Mucosa of descending colon (tissue), 3 donors: ENCODE results near the gene DGKQ. TPM values are rescaled to one million over a fixed set of nuclear protein-coding genes. Genes with fewer than 3 reads are reported as not detected.
A peak's percentile ranks its signal among the peaks of the same experiment; 100 is the strongest.

ENCODE experiments used
- ATAC-seq: fragments of 200-7000 bp; cut with Tn5 transposase; one replicate; pipeline ENCODE4 v1.9.1; 2020; ENCODE audit warnings: mild to moderate bottlenecking, moderate library complexity
- DNase-seq, 3 donors: peaks; one replicate each; pipeline ENCODE4 v3.0.0-alpha.2; 2020
- H3K36me3 ChIP-seq: fragments of 200-600 bp; one replicate; pipeline ENCODE4 v1.8.0; 2021; ENCODE audit warnings: low read depth, mild to moderate bottlenecking
- H3K4me1 ChIP-seq: fragments of 200-600 bp; one replicate; pipeline ENCODE4 v1.8.0; 2021; ENCODE audit warnings: low read depth, mild to moderate bottlenecking
- H3K4me3 ChIP-seq: fragments of 200-600 bp; one replicate; pipeline ENCODE4 v1.8.0; 2021; ENCODE audit warnings: mild to moderate bottlenecking
- H3K9me3 ChIP-seq: fragments of 200-600 bp; one replicate; pipeline ENCODE4 v1.8.0; 2021; ENCODE audit warnings: mild to moderate bottlenecking
- CTCF ChIP-seq: fragments of 200-600 bp; IDR thresholded peaks from one replicate; pipeline ENCODE4 v1.8.0; 2022; ENCODE audit warnings: antibody characterized with exemption, mild to moderate bottlenecking
- intact Hi-C, 2 donors: fragments of 100-400 bp; cut with DNase I in 1 of 2; cut with micrococcal nuclease in 1 of 2; formaldehyde crosslinking; loops; one replicate each; pipeline versions ENCODE4 v1.11.0 to v1.11.1; 2022; cut with DNase I, micrococcal nuclease
- total RNA-seq, 3 donors: library from RNA; stranded (reverse); fragmentation: NEBNext Ultra II Directional in 2 of 3; extraction: Animal tissue kit (Norgen Biotek cat#: 25700) in 2 of 3; gene quantifications; one replicate each; pipeline versions ENCODE4 v1.2.1 to v1.2.4, GENCODE V29; 2021 to 2023
- donor health status: DM: no; HTN: no; CAD: no; lungs with moderate emphysema.
- donor health status: DM: no; HTN: no; CAD: no.
- donor health status: DM: no; HTN: yes; CAD: no.

Gene DGKQ
- total RNA-seq, 3 donors from 2014 or later: 31.8 to 56.1 (median 41.7) TPM

DNA sequence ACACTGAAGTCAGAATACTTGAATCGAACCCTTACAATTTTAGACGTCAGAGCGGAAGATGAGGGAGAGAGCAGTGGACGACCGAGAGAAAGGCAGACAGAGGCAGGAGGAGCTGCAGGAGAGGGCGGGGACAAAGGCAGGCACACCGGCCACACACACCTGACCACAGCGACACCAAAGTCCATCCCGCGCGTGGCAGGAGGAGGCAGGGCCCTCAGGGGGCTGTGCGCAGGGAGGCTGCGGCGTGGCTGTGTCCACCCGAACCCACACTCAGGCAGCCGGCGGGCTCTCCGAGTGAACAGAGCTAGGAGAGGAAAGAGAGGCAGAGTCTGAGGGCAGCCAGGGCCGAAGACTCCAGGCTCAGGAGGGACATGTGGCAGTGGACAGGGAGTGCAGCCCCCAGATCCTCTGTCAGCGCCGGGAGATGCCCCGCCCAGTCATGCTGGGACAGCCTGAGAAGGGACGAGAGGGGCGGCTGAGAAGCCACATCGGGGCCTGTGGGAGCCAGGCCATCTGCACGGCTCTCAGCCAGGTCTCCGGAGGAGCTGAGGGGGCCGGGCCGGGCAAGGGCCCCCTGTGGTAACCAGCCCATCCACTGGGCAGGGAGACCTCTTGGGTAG is 61.4 kb downstream of the DGKQ start:
- DNase-seq (peak in 2 of 3 donors; percentile 34 to 56), ATAC-seq (peak; percentile 56)
- Histone ChIP-seq H3K4me3 (no peak overlapping the region), H3K36me3 (no peaks in the 10 kb centered on the region), H3K9me3 (no peaks in the 10 kb centered on the region), H3K4me1 (no peaks in the 10 kb centered on the region)
- intact Hi-C loops: no loop called here
- TF ChIP-seq CTCF: no peak

- no peaks in the 10 kb centered on the region for H3K4me1 ChIP-seq
- no peak for TF ChIP-seq CTCF
- H3K4me3 ChIP-seq: no peak overlapping the region
- H3K9me3 ChIP-seq: no peaks in the 10 kb centered on the region
- ATAC-seq (no peak), DNase-seq (peak in 2 of 3 donors; percentile 23 to 41)
- intact Hi-C loops: no loop called here
- no peaks in the 10 kb centered on the region for H3K36me3 ChIP-seq
Measured at GRCh38 chr4:911221-911751, 62.1 kb downstream of the DGKQ start.

GRCh38 chr4:910366-911091 is 62.8 kb downstream of the DGKQ start:
- H3K4me1 ChIP-seq: no peaks in the 10 kb centered on the region

DNA sequence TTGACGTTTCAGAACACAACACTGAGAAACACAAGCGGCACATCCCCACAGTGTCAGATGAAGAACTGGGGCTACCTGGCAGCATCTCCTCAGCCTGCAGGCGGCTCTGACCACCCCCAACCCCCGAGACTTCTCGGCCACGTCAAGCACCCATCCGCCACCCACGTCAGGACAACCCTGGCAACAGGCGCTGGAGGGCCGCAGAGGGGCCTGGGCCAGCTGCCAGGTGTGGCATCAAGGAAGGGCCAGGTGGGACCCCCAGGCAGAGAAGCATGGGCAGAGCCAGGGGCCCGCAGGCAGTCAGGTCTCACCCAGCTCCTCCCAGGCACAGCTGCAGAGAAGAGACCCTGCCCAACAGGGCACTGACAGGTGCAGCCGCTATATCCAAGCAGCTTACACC is 63.5 kb downstream of the DGKQ start:
- Histone ChIP-seq H3K4me1 (no peaks in the 10 kb centered on the region), H3K36me3 (no peaks in the 10 kb centered on the region), H3K9me3 (no peaks in the 10 kb centered on the region), H3K4me3 (no peak overlapping the region)
- intact Hi-C loops: no loop called here
- DNase-seq (peak in 2 of 3 donors; percentile 17 to 37), ATAC-seq (no peak)
- no peak for TF ChIP-seq CTCF

More at GRCh38 chr4:910366-911091, 62.8 kb downstream of the DGKQ start:
- Histone ChIP-seq H3K9me3 (no peaks in the 10 kb centered on the region), H3K4me3 (no peak overlapping the region), H3K36me3 (no peaks in the 10 kb centered on the region)
- TF ChIP-seq CTCF: no peak
- intact Hi-C loops: no loop called here
- DNase-seq (peak in 2 of 3 donors; percentile 16 to 45), ATAC-seq (no peak)

GRCh38 chr4:909131-909571 is 64.2 kb downstream of the DGKQ start:
- ATAC-seq (no peak), DNase-seq (peak in 1 of 3 donors; percentile 34)
- no peaks in the 10 kb centered on the region for H3K36me3 ChIP-seq
- H3K9me3 ChIP-seq: no peaks in the 10 kb centered on the region
- H3K4me3 ChIP-seq: no peak overlapping the region
- intact Hi-C loops: no loop called here
- H3K4me1 ChIP-seq: no peaks in the 10 kb centered on the region
- TF ChIP-seq CTCF: no peak

Other genes starting within 250 kb of the DGKQ start
- gene CPLX1, start 147.4 kb downstream of the DGKQ start, total RNA-seq: 1 to 10 TPM; 1.9 to 3.4 (median 2.7) TPM
- 100 to 1,000 TPM; 155 to 259 (median 244) TPM for gene GAK, start 41.3 kb downstream of the DGKQ start, total RNA-seq
- gene TMEM175, start 41.1 kb downstream of the DGKQ start, total RNA-seq: 10 to 100 TPM; 30.1 to 39.0 (median 37.5) TPM
- 10 to 100 TPM; 29.7 to 45.7 (median 33.4) TPM for gene IDUA, start 13.5 kb upstream of the DGKQ start, total RNA-seq
- 1 to 10 TPM in 2 of 3 donors, under 1 TPM in 1; 0.85 to 2.8 (median 1.9) TPM for gene SLC26A1, start 19.8 kb upstream of the DGKQ start, total RNA-seq
- 10 to 100 TPM; 14.7 to 19.3 (median 16.9) TPM for gene FGFRL1, start 38.1 kb upstream of the DGKQ start, total RNA-seq
- gene RNF212, start 140.0 kb upstream of the DGKQ start, total RNA-seq: 1 to 10 TPM; 2.3 to 4.9 (median 3.9) TPM
- 10 to 100 TPM; 19.6 to 42.1 (median 41.4) TPM for gene SPON2, start 199.0 kb upstream of the DGKQ start, total RNA-seq